Measurements from ENCODE around the gene TGM5. TPM values are rescaled to one million over a fixed set of nuclear protein-coding genes. Genes with fewer than 3 reads are reported as not detected.

TGM5 gene
- total and polyA plus RNA-seq, 4 experiments from 2014 or later: not detected

DNA sequence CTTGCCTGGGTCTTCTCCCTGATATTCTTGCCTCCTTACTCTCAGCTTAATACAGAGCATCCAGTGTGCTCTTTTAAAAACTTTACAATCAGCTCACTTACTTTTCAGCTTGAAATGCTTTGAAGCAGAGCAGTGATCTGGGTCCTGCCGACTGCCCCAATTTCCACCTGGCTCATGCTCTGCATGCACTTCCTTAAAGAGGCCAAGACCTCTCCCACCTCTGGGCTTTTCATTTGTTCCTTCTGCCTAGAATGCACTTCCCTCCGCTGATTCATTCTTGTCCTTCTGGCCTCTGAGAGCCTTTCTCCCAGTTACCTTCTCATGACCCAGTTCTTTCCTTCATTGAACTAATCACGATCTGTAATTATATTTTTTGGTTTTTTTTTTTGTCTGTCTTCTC, 83.5 kb downstream of the TGM5 start:
- no peak overlapping the region for H3K27ac ChIP-seq (ENCODE audit: low read depth, low read length)
- DNase-seq: no peak
- POLR2A ChIA-PET (ENCODE audit: partially characterized antibody): interaction anchor here (1.2 to 1.8 kb wide), 2 partner anchors 8 to 27 kb away, joined by 3 to 5 read pairs; no protein-coding TSS in a partner anchor
- peaks cover 29% of the 10 kb centered on the region for H3K4me1 ChIP-seq (ENCODE audit: insufficient read depth, low read length)
- no peaks in the 10 kb centered on the region for H3K27me3 Mint-ChIP-seq
- peaks cover 4 to 34% of the 10 kb centered on the region in 2 donors for H3K36me3 Mint-ChIP-seq
- H3K4me1 Mint-ChIP-seq: peaks cover 14 to 44% (median 22%) of the 10 kb centered on the region in 4 donors
- no peak overlapping the region for H3K4me3 Mint-ChIP-seq
- CTCF ChIA-PET (ENCODE audit: partially characterized antibody): interaction anchor here (0.8 to 1.5 kb wide), 2 partner anchors 11 to 21 kb away, joined by 3 to 5 read pairs; no protein-coding TSS in a partner anchor
- H3K9me3 Mint-ChIP-seq: no peaks in the 10 kb centered on the region
- H3K27ac Mint-ChIP-seq: peak overlapping the region; percentile 48 to 98 (median 58)
- no peaks in the 10 kb centered on the region for H3K27me3 ChIP-seq (ENCODE audit: insufficient read depth, low read length)
- no peaks in the 10 kb centered on the region for H3K36me3 ChIP-seq (ENCODE audit: insufficient read depth, low read length)
- intact Hi-C loops (cut with micrococcal nuclease): loop anchor here (10.0 kb wide), 1 partner anchor 448 kb away; the partner anchor contains the start of gene CDAN1
- no peaks in the 10 kb centered on the region for H3K9me3 ChIP-seq (ENCODE audit: control insufficient read depth in 1 of 2, low read length in 2 of 2)
- H3K4me3 ChIP-seq (ENCODE audit: low read length in 2 of 2): no peak overlapping the region

Other genes starting within 250 kb of the TGM5 start
- gene UBR1, start 160.9 kb downstream of the TGM5 start, total RNA-seq: 10 to 100 TPM; 48.5 to 50.6 TPM
- 10 to 100 TPM; 12.9 to 19.0 TPM for gene UBR1, start 160.9 kb downstream of the TGM5 start, polyA plus RNA-seq
- gene TMEM62, start 133.3 kb downstream of the TGM5 start, total RNA-seq: 10 to 100 TPM; 14.3 to 17.4 TPM
- 10 to 100 TPM in 1 of 2 donors, 1 to 10 TPM in 1; 3.2 to 10.0 TPM for gene TMEM62, start 133.3 kb downstream of the TGM5 start, polyA plus RNA-seq
- 100 to 1,000 TPM; 127 to 128 TPM for gene CCNDBP1, start 81.5 kb downstream of the TGM5 start, total RNA-seq
- gene CCNDBP1, start 81.5 kb downstream of the TGM5 start, polyA plus RNA-seq: 100 to 1,000 TPM; 185 to 262 TPM
- gene EPB42, start 45.9 kb downstream of the TGM5 start, total RNA-seq: not detected
- not detected for gene EPB42, start 45.9 kb downstream of the TGM5 start, polyA plus RNA-seq
- gene TGM7, start 35.3 kb upstream of the TGM5 start, total RNA-seq: not detected
- not detected for gene TGM7, start 35.3 kb upstream of the TGM5 start, polyA plus RNA-seq
- gene LCMT2, start 63.6 kb upstream of the TGM5 start, total RNA-seq: 10 to 100 TPM; 17.0 to 17.8 TPM
- 1 to 10 TPM; 3.3 to 5.6 TPM for gene LCMT2, start 63.6 kb upstream of the TGM5 start, polyA plus RNA-seq
- 10 to 100 TPM; 34.8 to 36.4 TPM for gene ZSCAN29, start 104.1 kb upstream of the TGM5 start, total RNA-seq
- gene ZSCAN29, start 104.1 kb upstream of the TGM5 start, polyA plus RNA-seq: 1 to 10 TPM; 1.4 to 7.6 TPM
- gene TUBGCP4, start 104.2 kb upstream of the TGM5 start, total RNA-seq: 10 to 100 TPM; 23.6 to 23.9 TPM
- gene TUBGCP4, start 104.2 kb upstream of the TGM5 start, polyA plus RNA-seq: 10 to 100 TPM; 10.2 to 12.1 TPM
- 10 to 100 TPM; 40.6 to 46.3 TPM for gene TP53BP1, start 226.2 kb upstream of the TGM5 start, total RNA-seq
- 10 to 100 TPM in 1 of 2 donors, 1 to 10 TPM in 1; 2.7 to 10.5 TPM for gene TP53BP1, start 226.2 kb upstream of the TGM5 start, polyA plus RNA-seq